K562 (cell line): ENCODE measurements around the gene PUSL1.

Experiments used
- ETV6 ChIP-seq, 3 experiments: fragments of 150-350 bp in 1 of 3; sonication (generic) in 1 of 3; formaldehyde crosslinking in 1 of 3; IDR thresholded peaks; 2 replicates each; pipeline versions ENCODE4 v1.6.1 to v1.8.0; 2014 to 2022; ENCODE audit warnings: borderline replicate concordance in 2 of 3, low read depth in 2 of 3, antibody characterized with exemption in 1 of 3, low read length in 1 of 3, mild to moderate bottlenecking in 1 of 3, missing genetic modification reagents in 1 of 3
- FOSL1 ChIP-seq: fragments of 200-800 bp; sonication (Bioruptor generic); conservative IDR thresholded peaks from 2 replicates; pipeline ENCODE4 v1.6.1; 2016; ENCODE audit warnings: missing genetic modification characterization, missing compliant biosample characterization
- GABPA ChIP-seq: fragments of 200-800 bp; sonication (Bioruptor generic); conservative IDR thresholded peaks from 2 replicates; pipeline ENCODE4 v1.6.1; 2016; ENCODE audit warnings: low read depth, missing genetic modification characterization, missing compliant biosample characterization
- IRF9 ChIP-seq: fragments of 450-650 bp; IDR thresholded peaks from 2 replicates; pipeline ENCODE4 v1.6.1; 2016; ENCODE audit warnings: missing biosample characterization, missing genetic modification characterization
- NCOA4 ChIP-seq: fragments of 450-650 bp; IDR thresholded peaks from 2 replicates; pipeline ENCODE4 v1.6.1; 2018; ENCODE audit warnings: mild to moderate bottlenecking; ENCODE audit not compliant: partially characterized antibody
- PHB2 ChIP-seq: fragments of 450-650 bp; IDR thresholded peaks from 2 replicates; pipeline ENCODE4 v1.6.1; 2017; ENCODE audit warnings: low read depth
- PHTF2 ChIP-seq: fragments of 250-450 bp; sonication (Bioruptor Pico); IDR thresholded peaks from 2 replicates; pipeline ENCODE4 v1.5.0; 2021; ENCODE audit warnings: mild to moderate bottlenecking
- SMARCA4 ChIP-seq: fragments of 450-650 bp; IDR thresholded peaks from 2 replicates; pipeline ENCODE4 v1.6.1; 2016
- TAL1 ChIP-seq: fragments of 450-650 bp; IDR thresholded peaks from 2 replicates; pipeline ENCODE4 v1.6.1; 2016; ENCODE audit warnings: mild to moderate bottlenecking
- YY1 ChIP-seq, 3 experiments: IDR thresholded peaks; 2 replicates each; pipeline ENCODE4 v1.6.1; 2011; ENCODE audit warnings: low read length in 2 of 3, mild to moderate bottlenecking in 2 of 3, moderate library complexity in 2 of 3, borderline replicate concordance in 1 of 3, control low read depth in 1 of 3, low read depth in 1 of 3; ENCODE audit not compliant: insufficient read depth in 3 of 3, insufficient replicate concordance in 2 of 3, control insufficient read depth in 1 of 3, insufficient read length in 1 of 3; ENCODE audit errors: extremely low read depth in 1 of 3
- ZNF121 ChIP-seq: sonication (generic); formaldehyde crosslinking; conservative IDR thresholded peaks from 2 replicates; pipeline ENCODE4 v1.8.0; 2022; ENCODE audit warnings: missing genetic modification reagents
- ZNF609 ChIP-seq: sonication (generic); formaldehyde crosslinking; IDR thresholded peaks from 2 replicates; pipeline ENCODE4 v1.8.1; 2023; ENCODE audit warnings: missing genetic modification reagents, mild to moderate bottlenecking, borderline replicate concordance
- TF ChIP-seq, protein P1 (sequence below): fragments of 250-450 bp; sonication (Bioruptor Pico); IDR thresholded peaks from 2 replicates; pipeline ENCODE4 v1.8.0; 2021; ENCODE audit warnings: mild to moderate bottlenecking, moderate library complexity
- TF ChIP-seq, protein P2 (sequence below): fragments of 450-650 bp; formaldehyde crosslinking; IDR thresholded peaks from 2 replicates; pipeline ENCODE4 v1.4.0; 2020; ENCODE audit warnings: mild to moderate bottlenecking, moderate library complexity

DNA sequence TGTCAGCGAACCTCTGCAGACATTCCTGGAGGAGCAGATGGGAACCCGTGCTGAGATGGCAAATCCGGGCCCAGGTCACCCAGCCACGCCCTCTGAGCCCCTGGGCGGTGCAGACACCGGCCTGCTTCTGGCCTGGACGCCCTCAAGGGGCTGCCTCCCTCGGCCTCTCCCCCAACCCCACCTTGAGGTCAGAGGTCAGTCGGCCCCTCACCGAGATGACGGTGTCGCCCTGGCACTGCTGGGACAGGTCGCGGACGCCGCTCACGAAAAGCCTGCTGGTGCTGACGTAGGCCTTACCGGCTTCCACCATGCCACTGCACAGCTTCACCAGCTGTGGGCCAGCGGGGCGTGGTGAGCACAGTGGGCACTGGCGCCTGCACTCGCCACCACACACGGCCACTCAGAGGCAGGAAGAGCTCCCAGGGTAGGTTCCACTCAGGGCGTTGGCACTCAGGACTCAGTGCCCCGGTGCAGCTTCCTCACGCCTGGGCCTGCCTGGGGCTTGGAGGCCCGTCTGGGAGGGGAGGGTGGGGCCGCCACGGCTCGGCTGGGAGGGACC, 5.4 kb upstream of the PUSL1 start:
- TF ChIP-seq TAL1 = no peak
- TF ChIP-seq ZNF609 (CRISPR knock-in tag) = no peak
- no peak for TF ChIP-seq YY1 (IDR thresholded peaks at IDR 0.05; ENCODE audit: borderline replicate concordance in 1 of 3, control insufficient read depth in 1 of 3, extremely low read depth in 1 of 3, insufficient read depth in 3 of 3, insufficient read length in 1 of 3, insufficient replicate concordance in 2 of 3, low read depth in 1 of 3, low read length in 2 of 3)
- TF ChIP-seq SMARCA4 = no peak
- TF ChIP-seq ETV6 (IDR thresholded peaks at IDR 0.05; ENCODE audit: borderline replicate concordance in 1 of 2, low read depth in 2 of 2, low read length in 1 of 2) = no peak
- TF ChIP-seq ETV6 (CRISPR knock-in tag; IDR thresholded peaks at IDR 0.05; ENCODE audit: borderline replicate concordance) = no peak
- TF ChIP-seq IRF9 (tag) = no peak
- TF ChIP-seq FOSL1 (tag) = no peak
- TF ChIP-seq, protein P1, sequence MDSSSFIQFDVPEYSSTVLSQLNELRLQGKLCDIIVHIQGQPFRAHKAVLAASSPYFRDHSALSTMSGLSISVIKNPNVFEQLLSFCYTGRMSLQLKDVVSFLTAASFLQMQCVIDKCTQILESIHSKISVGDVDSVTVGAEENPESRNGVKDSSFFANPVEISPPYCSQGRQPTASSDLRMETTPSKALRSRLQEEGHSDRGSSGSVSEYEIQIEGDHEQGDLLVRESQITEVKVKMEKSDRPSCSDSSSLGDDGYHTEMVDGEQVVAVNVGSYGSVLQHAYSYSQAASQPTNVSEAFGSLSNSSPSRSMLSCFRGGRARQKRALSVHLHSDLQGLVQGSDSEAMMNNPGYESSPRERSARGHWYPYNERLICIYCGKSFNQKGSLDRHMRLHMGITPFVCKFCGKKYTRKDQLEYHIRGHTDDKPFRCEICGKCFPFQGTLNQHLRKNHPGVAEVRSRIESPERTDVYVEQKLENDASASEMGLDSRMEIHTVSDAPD = no peak
- TF ChIP-seq PHTF2 = no peak
- TF ChIP-seq, protein P2, sequence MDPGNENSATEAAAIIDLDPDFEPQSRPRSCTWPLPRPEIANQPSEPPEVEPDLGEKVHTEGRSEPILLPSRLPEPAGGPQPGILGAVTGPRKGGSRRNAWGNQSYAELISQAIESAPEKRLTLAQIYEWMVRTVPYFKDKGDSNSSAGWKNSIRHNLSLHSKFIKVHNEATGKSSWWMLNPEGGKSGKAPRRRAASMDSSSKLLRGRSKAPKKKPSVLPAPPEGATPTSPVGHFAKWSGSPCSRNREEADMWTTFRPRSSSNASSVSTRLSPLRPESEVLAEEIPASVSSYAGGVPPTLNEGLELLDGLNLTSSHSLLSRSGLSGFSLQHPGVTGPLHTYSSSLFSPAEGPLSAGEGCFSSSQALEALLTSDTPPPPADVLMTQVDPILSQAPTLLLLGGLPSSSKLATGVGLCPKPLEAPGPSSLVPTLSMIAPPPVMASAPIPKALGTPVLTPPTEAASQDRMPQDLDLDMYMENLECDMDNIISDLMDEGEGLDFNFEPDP (CRISPR knock-in tag) = no peak
- no peak for TF ChIP-seq ZNF121 (CRISPR knock-in tag)
- no peak for TF ChIP-seq PHB2
- no peak for TF ChIP-seq GABPA (tag)
- no peak for TF ChIP-seq NCOA4
